Suppressor macrophage treated with lipopolysaccharide for 4 hours (primary cell): ENCODE results near the gene JMJD1C.
"Not testable (repeated sequence)": the region's sequence is repeated elsewhere in the genome, so short reads cannot be mapped to it uniquely, and the experiment has no call there.

Source experiments
- DNase-seq: peaks from one replicate; pipeline ENCODE4 v3.0.0-alpha.2; 2020

JMJD1C gene

DNA sequence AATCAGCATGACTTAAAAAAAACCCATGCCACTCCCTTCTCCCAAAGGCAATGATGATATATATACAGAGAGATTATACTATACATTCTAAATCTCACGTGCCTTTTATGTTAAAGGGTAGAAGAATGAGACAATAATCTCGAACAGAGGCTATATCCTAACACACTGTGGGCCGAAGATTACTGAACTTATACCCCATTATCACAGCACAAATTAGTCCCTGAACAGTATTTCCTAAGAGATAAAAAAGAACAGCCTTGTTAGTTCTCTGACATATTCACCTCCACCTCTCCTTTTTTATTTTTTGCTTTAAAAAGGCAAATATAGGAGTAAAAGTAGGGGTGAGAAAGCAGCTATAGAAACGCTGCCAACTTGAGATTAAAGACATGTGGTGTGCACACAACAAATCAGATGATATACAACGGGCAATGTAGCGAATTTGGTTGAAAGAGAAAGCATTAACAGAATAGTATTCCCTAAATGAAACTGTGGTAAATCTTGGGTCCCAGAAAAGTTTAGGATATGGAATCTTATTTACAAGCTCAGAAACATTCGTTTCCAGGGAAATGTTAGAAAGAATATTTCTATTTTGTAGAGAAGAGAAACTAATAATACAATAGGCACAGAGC is 69.5 kb downstream of the JMJD1C start:
- DNase-seq = no peak

DNA sequence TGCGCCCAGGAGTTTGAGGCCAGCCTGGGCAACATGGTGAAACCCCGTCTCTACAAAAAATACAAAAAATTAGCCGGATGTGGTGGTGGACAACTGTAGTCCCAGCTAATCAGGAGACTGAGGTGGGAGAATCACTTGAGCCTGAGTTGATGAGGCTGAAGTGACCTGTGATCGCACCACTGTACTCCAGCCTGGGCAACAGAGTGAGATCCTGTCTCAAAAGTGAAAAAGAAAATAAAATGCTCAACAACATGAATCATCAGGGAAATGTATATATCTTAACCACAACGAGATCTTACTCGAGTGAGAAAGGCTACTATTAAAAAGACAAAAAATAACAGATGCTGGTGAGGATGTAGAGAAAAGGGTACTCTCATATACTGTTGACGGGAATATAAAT is 72.7 kb downstream of the JMJD1C start:
- peak; percentile 50 for DNase-seq

DNA sequence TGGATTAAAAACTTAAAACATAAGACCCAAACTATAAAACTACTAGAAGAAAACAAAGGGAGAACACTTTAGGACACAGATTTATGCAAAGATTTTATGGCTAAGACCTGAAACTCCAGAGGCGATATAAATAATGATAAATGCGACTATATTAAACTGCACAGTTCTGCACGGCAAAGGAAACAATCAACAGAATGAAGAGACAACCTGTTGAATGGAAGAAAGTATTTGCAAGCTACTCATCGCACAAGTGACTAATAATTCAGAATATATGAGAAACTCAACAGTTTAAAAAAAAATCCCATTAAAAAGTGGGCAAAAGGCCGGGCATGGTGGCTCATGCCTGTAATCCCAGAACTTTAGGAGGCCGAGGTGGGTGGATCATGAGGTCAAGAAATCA is 73.6 kb downstream of the JMJD1C start:
- no peak for DNase-seq

DNA sequence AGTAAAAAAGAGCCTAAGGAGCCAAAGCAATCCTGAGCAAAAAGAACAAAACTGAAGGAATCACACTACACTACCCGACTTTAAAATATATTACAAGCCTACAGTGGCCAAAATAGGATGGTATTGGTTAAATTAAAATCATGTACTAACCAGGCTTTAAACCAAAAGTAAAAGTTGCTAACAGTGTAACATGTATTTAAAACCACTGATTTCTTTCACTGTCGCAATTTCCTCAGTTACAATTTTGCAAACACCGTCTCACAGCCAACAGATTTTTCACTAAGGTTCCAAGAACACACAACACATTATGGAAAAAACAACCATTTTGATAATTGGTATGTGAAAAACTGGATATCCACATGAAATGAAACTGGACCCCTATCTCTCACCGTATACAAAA is 74.0 kb downstream of the JMJD1C start:
- DNase-seq = peak; percentile 60

DNA sequence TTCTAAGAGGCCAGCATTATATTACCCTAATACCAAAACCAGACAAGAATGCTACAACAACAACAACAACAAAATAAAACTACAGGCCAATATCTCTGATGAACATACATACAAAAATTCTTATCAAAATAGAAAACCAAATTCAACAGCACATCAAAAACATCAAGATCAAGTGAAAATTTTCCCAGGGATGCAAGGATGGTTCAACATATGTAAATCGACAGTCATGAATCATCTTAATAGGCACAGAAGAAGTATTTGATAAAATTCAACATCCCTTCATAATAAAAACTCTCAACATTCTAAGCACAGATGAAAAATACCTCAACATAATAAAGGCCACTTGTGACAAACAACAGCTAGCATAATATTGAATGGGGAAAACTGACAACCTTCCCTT is 75.3 kb downstream of the JMJD1C start:
- no peak for DNase-seq

DNA sequence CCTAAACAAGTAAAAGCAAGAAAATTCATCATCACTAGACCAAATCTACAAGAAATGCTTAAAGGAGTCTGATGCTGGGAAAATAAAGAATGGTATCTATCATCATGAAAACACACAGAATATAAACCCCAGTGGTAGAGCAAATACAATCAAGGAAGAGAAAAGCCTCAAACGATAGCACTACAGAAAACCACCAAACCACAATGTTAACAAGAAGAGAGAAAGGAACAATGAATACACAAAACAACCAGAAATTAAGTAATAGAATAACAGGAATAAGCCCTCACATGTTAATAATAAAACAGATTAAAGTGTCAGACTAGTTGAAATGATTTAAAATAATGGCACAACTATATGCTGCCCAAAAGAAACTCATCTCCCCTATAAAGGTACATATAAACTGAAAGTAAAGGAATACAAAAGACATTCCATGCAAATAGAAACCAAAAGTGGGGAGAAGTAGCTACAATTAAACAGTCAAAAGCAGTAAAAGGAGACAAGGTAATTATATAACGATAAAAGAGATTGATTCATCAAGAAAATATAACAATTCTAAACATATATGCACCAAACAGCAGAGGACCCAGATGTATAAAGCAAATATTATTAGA is 77.3 kb downstream of the JMJD1C start:
- DNase-seq = peak; percentile 26

DNA sequence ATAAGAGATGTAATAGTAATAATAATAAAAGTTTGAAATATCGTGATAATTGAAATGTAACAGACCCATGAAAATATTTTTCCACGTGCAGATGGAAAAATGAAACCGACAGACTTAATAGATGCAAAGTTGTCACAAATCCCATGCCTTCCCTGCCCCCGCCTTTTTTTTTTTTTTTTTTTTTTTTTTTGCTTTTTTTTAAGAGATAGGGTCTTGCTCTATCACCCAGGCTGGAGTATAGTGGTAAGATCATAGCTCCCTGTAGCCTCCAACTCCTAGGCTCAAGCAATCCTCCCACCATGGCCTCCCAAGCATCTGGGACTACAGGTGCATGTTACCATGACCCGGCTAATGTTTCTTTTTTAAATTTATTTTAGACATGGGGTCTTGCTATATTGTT is 80.5 kb downstream of the JMJD1C start:
- no peak for DNase-seq

DNA sequence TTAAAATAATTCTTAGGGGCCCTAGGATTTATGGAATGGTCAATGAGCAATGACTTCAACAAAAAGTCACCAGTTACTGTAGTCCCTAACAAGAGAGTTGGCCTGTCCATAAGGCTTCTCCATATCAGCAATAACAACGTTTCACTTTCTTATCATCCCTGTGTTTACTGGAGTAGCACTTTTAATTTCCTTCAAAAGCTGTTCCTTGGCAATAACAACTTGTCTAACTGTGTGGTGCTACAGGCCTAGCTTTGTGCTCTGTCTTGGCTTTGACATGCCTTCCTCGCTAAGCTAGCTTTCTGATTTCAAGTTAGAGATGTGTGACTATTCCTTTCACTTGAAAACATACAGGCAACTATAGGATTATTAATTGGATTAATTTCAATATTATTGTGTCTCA is 81.1 kb downstream of the JMJD1C start:
- no peak for DNase-seq

DNA sequence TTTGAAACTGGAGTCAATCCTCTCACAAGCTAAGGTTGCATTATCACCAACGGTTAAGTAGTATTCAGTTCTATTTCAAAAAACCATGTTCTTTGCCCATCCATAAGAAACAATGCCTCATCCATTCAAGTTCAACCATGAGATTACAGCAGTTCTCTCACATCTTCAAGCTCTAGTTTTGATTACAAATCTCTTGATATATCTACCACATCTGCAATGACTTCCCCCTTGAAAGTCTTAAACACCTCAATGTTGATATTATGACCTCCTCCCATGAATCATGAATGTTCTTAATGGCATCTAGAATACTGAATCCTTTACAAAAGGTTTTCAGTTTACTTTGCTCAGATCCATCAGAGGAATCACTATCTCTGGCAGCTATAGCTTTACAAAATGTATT is 81.8 kb downstream of the JMJD1C start:
- no peak for DNase-seq

DNA sequence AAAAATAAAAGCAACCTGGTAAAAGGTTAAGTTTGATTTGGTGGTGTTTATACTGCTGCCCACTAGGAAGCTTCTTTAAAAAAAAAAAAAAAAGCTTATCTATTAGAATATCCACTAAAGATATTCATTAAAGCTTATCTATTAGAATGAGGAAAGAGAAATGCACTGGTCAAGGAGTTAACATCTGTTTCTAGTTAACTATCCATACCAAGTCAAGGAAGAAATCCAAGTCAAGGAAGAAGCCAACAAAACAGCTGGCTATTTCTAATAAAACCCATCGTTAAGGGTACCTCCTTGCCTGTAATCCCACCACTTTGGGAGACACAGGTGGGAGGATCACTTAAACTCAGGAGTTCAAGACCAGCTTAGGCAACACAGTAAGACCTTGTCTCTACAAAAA is 82.6 kb downstream of the JMJD1C start:
- no peak for DNase-seq

DNA sequence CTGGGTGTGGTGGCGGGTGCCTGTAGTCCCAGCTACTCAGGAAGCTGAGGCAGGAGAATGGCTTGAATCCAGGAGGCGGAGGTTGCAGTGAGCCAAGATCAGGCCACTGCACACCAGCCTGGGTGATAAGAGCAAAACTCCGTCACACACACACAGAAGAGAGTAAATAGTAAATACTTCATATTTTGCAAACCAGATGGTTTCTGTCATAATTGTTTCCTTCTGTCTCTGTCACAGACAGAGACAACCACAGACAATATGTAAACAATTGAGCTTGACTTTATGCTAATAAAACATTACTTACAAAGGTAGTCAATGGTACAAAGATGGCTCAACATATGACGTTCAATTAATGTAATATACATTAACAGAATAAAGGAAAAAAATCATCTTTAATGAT is 83.7 kb downstream of the JMJD1C start:
- DNase-seq = no peak

DNA sequence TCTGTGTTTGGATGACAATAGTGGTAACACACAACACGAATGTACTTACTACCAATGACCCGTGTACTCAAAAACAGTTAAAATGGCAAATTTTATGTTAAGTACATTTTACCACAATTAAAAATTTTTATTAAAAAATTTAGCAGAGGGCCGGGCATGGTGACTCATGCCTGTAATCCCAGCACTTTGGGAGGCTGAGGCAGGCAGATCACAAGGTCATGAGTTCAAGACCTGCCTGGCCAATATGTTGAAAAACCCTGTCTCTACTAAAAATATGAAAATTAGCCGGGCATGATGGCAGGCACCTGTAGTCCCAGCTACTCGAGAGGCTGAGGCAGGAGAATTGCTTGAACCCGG is 88.5 kb downstream of the JMJD1C start:
- not testable (repeated sequence) for DNase-seq

DNA sequence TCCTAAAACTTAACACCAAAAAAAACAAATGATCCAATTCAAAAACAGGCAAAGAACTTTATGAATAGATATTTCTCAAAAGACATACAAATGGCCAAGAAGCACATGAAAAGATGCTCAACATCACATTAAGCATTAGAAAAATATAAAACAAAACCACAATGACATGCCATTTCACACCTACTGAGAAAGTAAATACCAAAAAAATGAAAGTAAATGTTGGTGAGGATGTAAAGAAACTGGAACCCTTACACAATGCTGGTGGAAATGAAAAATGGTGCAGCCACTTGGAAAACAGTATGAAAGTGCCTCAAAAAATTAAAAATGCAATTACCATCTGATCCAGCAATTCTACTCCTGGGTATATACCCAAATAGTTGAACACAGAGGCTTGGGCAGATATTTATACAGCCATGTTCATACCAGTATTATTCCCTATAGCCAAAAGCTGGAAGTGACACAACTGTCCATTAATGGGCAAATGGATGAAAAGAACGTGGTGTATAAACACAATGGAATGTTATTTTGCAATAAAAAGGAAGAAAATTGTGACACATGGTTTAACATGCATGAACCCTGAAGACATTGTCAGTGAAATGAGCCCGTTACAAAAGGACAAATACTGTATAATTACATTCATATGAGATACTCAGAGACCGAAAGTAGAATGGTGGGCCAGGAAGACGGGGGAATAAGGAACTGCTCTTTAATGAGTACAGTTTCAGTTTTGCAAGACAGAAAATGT is 89.0 kb downstream of the JMJD1C start:
- peak; percentile 81 for DNase-seq

DNA sequence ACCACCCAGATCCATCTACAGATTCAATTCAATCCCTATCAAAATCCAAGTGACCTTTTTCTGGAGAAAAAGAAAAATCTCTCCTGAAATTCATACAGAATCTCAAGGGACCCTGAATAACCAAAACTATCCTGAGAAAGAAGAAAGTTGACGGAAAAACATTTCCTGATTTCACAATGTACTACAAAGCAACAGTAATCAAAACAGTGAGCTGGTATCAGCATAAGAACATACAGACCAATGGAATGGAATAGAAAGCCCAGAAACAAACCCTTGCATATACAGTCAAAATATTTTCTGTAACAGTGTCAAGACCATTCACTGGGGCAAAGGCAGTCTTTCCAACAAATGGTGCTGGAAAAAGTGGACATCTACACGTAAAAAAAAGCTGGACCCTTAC is 89.9 kb downstream of the JMJD1C start:
- DNase-seq = no peak

DNA sequence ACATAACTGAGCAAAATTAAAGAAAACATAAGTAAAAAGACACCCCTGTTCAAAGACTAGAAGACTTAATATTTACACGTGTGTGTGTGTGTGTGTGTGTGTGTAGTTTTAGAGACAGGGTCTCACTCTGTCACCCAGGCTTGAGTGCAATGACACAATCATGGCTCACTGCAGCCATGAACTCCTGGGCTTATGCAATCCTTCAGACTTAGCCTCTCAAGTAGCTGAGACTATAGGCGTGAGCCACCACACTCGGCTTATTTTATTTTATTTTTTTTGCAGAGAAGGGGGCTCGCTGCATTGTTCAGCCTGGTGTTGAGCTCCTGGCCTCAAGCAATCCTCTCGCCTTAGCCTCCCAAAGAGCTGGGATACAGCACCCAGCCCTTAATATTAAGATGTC is 90.3 kb downstream of the JMJD1C start:
- no peak for DNase-seq

DNA sequence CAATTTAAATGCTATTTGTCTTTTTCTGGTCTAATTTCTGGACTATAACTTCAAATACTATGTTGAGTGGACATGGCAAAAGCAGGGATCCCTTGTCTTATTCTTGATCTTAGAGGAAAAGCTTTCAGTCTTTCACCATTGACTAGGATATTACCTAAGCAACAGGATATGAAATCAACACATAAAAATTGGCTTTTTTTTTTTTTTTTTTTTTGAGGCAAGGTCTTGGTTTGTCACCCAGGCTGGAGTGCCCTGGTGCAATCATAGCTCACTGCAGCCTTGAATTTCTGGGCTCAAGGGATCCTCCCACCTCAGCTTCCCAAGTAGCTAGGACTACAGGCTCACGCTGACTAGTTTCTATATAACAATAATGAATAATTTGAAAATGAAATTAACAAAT is 90.8 kb downstream of the JMJD1C start:
- DNase-seq = no peak

DNA sequence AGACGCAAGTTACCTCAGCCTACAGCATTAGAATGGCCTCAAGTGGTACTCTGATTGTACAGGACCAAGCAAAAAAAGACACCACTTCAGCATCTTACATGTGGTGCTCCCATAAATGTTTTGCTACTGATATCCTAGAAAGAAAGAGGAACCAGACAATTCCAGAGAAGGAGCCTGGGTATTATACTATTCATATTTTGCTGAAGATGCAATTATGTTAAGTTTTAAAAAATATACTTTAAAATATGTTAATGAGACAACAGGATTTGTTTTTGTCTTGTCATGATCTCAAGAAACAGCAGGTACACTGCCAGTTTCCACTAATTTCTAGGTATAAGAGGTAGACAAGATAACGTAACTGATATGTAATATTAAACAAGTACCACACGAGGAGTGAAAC is 92.6 kb downstream of the JMJD1C start:
- DNase-seq = no peak

DNA sequence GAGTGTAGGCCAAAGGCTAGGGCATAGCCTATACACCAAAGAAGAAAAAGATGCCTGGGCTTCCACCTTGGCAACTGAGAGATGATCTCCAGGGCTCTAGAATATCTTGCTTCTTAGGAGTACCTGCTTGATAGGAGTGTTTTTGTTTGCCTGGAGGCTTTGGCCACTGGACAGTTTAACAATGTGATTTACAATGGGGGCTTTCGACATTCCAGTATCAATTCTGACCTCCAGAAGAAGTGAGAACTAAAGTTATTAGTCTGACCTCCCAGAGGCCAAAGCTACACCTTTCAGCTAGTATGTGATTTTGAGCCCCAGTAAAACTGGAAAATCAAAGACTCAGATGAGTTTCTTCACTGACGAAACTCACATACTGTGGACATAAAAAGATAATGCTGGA is 96.1 kb downstream of the JMJD1C start:
- DNase-seq = no peak

DNA sequence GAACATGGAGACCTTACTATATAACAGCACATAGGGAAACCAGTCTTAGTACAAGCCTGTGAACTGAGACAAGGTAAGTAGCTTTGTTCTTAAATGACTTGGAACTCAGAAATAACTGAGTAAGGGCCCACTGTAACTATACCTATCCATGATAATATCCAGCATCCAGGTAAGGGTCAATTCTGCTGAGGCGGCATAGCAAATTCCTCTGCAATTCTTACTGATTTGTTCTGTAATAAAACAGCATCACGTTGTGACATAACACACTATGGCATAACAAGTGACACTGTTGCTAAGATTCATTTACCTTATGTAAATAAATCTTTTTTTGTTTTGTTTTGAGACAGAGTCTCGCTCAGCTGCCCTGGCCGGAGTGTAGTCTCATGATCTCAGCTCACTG is 97.4 kb downstream of the JMJD1C start:
- DNase-seq = no peak

DNA sequence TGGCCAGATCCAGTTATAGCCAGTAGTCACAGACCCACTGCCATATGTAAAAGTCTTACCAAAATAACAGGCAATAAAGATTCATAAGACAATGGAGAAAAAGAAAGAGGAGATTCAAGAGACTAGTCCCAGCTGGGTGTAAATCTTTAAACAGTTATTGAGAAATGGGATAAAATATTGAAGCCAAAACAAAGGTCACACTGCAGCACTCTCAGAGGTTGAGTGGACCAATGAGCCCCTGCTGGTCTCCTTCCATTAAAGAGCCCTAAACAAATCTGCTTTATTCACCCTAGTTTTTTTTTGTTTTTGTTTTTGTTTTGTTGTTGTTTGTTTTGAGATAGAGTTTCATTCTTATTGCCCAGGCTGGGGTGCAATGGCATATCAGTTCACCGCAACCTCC is 98.8 kb downstream of the JMJD1C start:
- DNase-seq = no peak

DNA sequence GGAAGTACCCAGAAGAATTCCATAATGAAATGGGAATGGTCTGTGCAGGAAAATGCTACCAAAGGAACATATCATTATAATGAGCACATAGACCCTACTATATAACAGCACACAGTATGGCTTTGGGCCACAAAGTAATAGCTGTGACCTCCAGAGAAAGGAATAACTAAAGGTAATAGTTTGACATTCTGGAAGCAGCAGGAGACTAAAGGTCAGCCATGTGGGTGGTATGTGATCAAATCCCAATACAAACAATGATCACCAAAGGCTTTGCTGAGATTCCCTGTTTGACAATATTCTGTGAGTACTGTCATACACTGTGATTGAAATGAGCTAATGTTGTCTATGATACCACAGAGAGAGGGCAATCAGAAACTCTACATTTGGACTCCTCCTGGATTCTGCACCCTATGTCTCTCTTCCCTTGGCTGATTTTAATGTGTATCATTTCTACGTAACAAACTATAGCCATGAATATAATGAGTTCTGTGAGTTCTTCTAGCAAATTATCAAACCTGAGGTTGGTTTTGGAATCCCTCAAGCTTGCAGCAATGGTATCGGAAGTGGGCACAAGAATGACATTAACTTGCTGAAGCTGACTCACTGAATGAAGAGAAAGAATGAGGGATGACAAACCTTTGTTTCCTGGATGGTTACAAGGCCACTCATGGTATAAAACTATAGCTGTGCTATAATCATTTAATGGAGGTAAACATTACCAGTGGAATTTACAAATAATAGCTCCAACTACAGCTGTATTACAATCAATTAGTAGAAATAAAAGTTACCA is 99.6 kb downstream of the JMJD1C start:
- no peak for DNase-seq

DNA sequence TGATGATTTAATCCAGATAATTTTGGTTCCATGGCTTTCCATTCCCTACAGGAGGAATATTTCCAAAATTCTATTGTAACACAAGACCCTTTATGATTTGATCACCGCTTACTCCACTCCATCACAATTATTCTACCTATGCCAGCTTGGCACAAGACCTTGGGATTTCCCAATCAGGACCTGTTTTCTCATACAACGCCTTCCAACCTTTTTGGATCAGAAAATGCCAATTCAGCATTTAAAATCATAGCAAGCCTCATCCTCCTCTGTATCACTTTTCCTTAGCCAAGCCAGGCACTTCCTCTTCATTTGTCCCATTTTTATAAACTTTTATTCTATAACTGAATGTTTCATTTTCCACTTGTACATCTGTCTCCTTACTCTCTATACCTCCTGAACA is 100.9 kb downstream of the JMJD1C start:
- DNase-seq = no peak

DNA sequence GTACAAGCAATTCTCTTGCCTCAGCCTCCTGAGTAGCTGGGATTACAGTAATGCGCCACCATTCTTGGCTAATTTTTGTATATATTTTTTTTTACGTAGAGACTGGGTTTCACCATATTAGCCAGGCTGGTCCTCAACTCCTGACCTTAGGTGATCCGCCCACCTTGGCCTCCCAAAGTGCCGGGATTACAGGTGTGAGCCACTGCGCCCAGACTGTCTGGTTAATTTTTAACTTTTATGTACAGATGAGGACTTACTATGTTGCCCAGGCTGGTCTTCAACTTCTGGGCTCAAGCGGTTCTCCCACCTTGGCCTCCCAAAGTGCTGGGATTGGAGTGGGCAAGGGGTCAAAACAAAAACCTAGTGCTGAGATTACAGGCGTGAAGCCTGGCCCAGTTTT is 101.8 kb downstream of the JMJD1C start:
- DNase-seq = no peak

DNA sequence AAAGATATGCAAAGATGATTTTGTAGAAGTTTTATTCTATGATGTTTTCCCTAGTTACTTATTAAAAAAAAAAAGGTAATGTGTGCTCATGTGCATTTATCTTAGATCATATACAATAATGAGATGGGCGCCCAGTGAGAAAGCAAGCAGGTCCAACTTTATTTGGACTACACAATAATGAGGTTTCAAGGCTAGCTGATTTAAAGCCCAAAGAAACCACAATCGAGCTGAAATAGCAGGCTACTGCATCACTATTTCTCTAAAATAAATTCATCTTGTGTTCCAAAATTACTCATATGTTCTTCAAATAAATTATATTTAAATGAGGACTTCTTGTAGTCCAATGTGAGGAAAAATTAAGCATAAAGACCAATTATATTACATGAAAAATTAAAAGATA is 110.1 kb downstream of the JMJD1C start:
- no peak for DNase-seq
